HT-29 (cell line): ENCODE measurements around the gene CHM. TPM values are rescaled to one million over a fixed set of nuclear protein-coding genes. Genes with fewer than 3 reads are reported as not detected.
"Not testable (repeated sequence)": the region's sequence is repeated elsewhere in the genome, so short reads cannot be mapped to it uniquely, and the experiment has no call there.

Experiments used
- DNase-seq: peaks from one replicate; pipeline ENCODE4 v3.0.0-alpha.2; 2015; ENCODE audit warnings: low spot score
- total RNA-seq: library from RNA; depleted of rRNA; stranded (reverse); fragments of >200 nt; shearing (Covaris generic); gene quantifications from 2 replicates; pipeline ENCODE4 v1.2.3, GENCODE V29; 2014

The CHM gene
- total RNA-seq, 1 experiment from 2014 or later: 8.6 TPM

GRCh38 chrX:85998954-85999353 lies 48.4 kb downstream of the CHM start:
- no peak for DNase-seq

- no peak for DNase-seq
These were observed 50.8 kb downstream of the CHM start for GRCh38 chrX:85996555-85996954.

GRCh38 chrX:85995641-85996040 lies 51.7 kb downstream of the CHM start:
- no peak for DNase-seq

GRCh38 chrX:85994797-85995196 lies 52.6 kb downstream of the CHM start:
- no peak for DNase-seq

GRCh38 chrX:85994228-85994627 lies 53.1 kb downstream of the CHM start:
- DNase-seq: no peak

- no peak for DNase-seq
These were observed 53.7 kb downstream of the CHM start for GRCh38 chrX:85993539-85994197.

GRCh38 chrX:85992811-85993229 lies 54.5 kb downstream of the CHM start:
- peak; percentile 48 for DNase-seq

GRCh38 chrX:85988353-85988752 lies 59.0 kb downstream of the CHM start:
- no peak for DNase-seq

- no peak for DNase-seq
These were observed 67.1 kb downstream of the CHM start for GRCh38 chrX:85980286-85980685.

- no peak for DNase-seq
These were observed 70.1 kb downstream of the CHM start for GRCh38 chrX:85977218-85977617.

- DNase-seq: not testable (repeated sequence)
These were observed 75.0 kb downstream of the CHM start for GRCh38 chrX:85972351-85972750.

- DNase-seq: no peak
These were observed 82.6 kb downstream of the CHM start for GRCh38 chrX:85964744-85965143.

- no peak for DNase-seq
These were observed 83.6 kb downstream of the CHM start for GRCh38 chrX:85963736-85964135.

GRCh38 chrX:85955510-85955909 lies 91.8 kb downstream of the CHM start:
- DNase-seq: no peak

- DNase-seq: not testable (repeated sequence)
These were observed 102.6 kb downstream of the CHM start for GRCh38 chrX:85944751-85945150.

GRCh38 chrX:85941275-85941674 lies 106.1 kb downstream of the CHM start:
- DNase-seq: no peak

- not testable (repeated sequence) for DNase-seq
These were observed 107.4 kb downstream of the CHM start for GRCh38 chrX:85939942-85940341.

GRCh38 chrX:85934399-85934798 lies 113.0 kb downstream of the CHM start:
- DNase-seq: not testable (repeated sequence)

GRCh38 chrX:85930099-85930498 lies 117.3 kb downstream of the CHM start:
- DNase-seq: peak; percentile 2

GRCh38 chrX:85928606-85929005 lies 118.8 kb downstream of the CHM start:
- no peak for DNase-seq

- no peak for DNase-seq
These were observed 119.6 kb downstream of the CHM start for GRCh38 chrX:85927740-85928139.

GRCh38 chrX:85922821-85923220 lies 124.5 kb downstream of the CHM start:
- DNase-seq: no peak

- not testable (repeated sequence) for DNase-seq
These were observed 130.6 kb downstream of the CHM start for GRCh38 chrX:85916656-85917280.
